Measurements from ENCODE around the gene SHROOM1. TPM values are rescaled to one million over a fixed set of nuclear protein-coding genes. Genes with fewer than 3 reads are reported as not detected.

Gene SHROOM1
- total RNA-seq, 1 experiment from 2014 or later: 0.54 TPM

DNA sequence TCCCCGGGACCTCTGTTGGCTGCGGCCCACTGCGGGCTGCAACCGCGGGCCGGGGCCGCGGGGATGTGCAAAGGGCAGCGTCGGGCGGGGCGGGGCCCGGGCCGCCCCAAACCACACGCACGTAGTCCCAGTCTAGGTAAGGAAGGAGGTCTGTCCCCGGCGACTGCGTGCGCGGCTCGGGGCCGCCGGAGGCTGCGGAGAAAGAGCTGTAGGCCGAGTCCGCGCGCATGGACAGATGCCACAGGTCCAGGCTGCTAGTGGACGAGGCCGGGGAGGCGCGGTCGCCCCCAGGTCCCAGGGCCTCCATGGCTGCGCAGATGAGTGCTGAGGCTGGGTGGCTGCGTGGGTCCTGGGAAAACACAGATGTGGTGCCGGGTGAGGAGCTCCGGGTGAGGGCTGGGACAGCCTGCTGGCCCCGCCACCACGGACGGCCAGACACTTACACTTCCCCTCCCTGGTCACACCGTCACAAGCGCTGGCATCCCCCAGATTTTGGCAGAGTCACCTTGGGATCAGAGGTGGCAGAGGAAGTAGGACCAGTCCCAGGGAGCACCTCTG lies 4.5 kb downstream of the SHROOM1 start:
- H3K27me3 ChIP-seq (replicated peaks; ENCODE audit: insufficient read depth, low read depth, low read length, poor library complexity): peaks cover 9% of the 10 kb centered on the region
- ChIA-PET CTCF (no interaction called here), POLR2A (ENCODE audit: low non-redundant PET) (interaction anchor here (0.6 to 0.7 kb wide), 2 partner anchors 596 to 1932 kb away, joined by 3 read pairs; no protein-coding TSS in a partner anchor)
- no peak for DNase-seq (ENCODE audit: low spot score)
- no peak overlapping the region for H3K4me3 ChIP-seq (ENCODE audit: low read depth, low read length, poor library complexity, severe bottlenecking)
- H3K27ac ChIP-seq (ENCODE audit: low read depth, low read length, poor library complexity, severe bottlenecking): no peak overlapping the region
- H3K36me3 ChIP-seq (ENCODE audit: insufficient read depth, low read length, poor library complexity, severe bottlenecking): no peaks in the 10 kb centered on the region
- BruUV-seq (replicated peaks): no TSS peak
- TF ChIP-seq EZH2 (IDR thresholded peaks at IDR 0.05; ENCODE audit: borderline replicate concordance, low read depth, low read length, poor library complexity, severe bottlenecking): no peak
- TF ChIP-seq, protein P1, sequence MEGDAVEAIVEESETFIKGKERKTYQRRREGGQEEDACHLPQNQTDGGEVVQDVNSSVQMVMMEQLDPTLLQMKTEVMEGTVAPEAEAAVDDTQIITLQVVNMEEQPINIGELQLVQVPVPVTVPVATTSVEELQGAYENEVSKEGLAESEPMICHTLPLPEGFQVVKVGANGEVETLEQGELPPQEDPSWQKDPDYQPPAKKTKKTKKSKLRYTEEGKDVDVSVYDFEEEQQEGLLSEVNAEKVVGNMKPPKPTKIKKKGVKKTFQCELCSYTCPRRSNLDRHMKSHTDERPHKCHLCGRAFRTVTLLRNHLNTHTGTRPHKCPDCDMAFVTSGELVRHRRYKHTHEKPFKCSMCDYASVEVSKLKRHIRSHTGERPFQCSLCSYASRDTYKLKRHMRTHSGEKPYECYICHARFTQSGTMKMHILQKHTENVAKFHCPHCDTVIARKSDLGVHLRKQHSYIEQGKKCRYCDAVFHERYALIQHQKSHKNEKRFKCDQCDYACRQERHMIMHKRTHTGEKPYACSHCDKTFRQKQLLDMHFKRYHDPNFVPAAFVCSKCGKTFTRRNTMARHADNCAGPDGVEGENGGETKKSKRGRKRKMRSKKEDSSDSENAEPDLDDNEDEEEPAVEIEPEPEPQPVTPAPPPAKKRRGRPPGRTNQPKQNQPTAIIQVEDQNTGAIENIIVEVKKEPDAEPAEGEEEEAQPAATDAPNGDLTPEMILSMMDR (conservative IDR thresholded peaks at IDR 0.05; ENCODE audit: low read depth, low read length): no peak
- intact Hi-C loops (cut with micrococcal nuclease; ENCODE audit: unreplicated experiment): no loop called here
- H3K4me1 ChIP-seq (ENCODE audit: insufficient read depth, low read length, poor library complexity, severe bottlenecking): peaks cover 2% of the 10 kb centered on the region
- no peaks in the 10 kb centered on the region for H3K9me3 ChIP-seq (ENCODE audit: low read depth, low read length, poor library complexity, severe bottlenecking)

DNA sequence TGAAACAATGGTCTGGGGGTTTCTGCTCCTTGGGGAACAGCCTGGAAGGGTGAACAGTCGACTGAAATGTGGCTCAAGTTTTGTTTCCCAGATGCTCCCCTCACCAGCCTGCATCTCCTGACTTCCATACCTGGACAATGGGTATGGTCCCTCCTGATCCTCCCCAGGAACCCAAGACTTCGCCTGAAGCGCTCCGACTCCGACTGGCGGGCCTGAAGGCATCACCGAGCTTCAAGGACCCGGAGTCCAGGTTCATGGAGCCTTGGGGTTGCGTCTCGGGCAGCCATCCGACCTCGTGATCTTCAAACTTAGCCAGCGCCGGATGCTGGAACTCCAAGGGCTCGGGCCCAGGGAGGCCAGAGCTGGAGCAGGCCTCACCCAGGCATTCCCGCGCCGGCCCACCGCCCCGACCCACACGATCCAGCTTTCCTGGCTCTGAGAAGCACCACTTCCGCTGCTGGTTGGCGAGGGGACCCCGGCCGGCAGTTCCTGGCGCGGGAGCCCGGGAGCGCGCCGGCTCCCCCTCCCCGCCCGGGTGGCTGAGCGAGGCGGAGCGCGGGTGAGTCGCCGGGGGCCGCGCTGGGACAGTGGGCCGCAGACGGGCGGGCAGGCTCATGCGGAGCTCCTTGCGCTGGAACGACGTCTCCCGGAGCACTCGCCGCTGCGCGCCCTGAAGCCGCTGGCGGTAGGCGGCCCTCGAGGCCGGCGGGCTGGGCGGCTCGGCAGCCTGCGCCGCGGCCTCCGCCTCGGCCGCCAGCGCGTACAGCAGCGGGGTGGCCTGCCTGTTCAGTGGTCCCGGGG lies 5.2 kb downstream of the SHROOM1 start:
- Histone ChIP-seq H3K27ac (ENCODE audit: low read depth, low read length, poor library complexity, severe bottlenecking) (no peak overlapping the region), H3K27me3 (replicated peaks; ENCODE audit: insufficient read depth, low read depth, low read length, poor library complexity) (peaks cover 9% of the 10 kb centered on the region), H3K36me3 (ENCODE audit: insufficient read depth, low read length, poor library complexity, severe bottlenecking) (no peaks in the 10 kb centered on the region), H3K4me1 (ENCODE audit: insufficient read depth, low read length, poor library complexity, severe bottlenecking) (peaks cover 2% of the 10 kb centered on the region), H3K4me3 (ENCODE audit: low read depth, low read length, poor library complexity, severe bottlenecking) (no peak overlapping the region), H3K9me3 (ENCODE audit: low read depth, low read length, poor library complexity, severe bottlenecking) (no peaks in the 10 kb centered on the region)
- intact Hi-C loops (cut with micrococcal nuclease; ENCODE audit: unreplicated experiment): no loop called here
- DNase-seq (ENCODE audit: low spot score): no peak
- no peak for TF ChIP-seq EZH2 (IDR thresholded peaks at IDR 0.05; ENCODE audit: borderline replicate concordance, low read depth, low read length, poor library complexity, severe bottlenecking)
- TF ChIP-seq, protein P1 (conservative IDR thresholded peaks at IDR 0.05; ENCODE audit: low read depth, low read length): no peak
- ChIA-PET POLR2A (ENCODE audit: low non-redundant PET) (no interaction called here), CTCF (no interaction called here)
- BruUV-seq (replicated peaks): no TSS peak

DNA sequence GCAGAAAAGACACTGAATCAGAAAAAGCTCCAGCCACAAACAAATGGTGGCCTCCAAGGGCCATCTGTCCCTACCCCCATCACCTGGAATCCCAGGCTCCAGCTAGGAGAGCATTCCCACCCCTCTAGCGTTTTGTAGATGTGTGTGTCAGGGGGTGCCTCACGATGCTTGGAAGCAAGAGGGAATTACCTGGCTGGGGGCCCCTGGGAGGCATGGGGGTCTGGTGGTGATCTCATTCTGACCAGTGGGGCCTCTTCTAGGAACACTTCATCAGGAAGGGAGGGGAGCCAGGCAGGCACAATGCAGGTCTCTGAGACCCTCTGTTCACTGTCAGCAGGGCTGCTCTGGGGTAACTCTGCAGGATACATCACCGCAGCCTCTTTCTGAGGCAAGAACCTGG lies 6.0 kb downstream of the SHROOM1 start:
- Histone ChIP-seq H3K4me3 (ENCODE audit: low read depth, low read length, poor library complexity, severe bottlenecking) (no peak overlapping the region), H3K27me3 (replicated peaks; ENCODE audit: insufficient read depth, low read depth, low read length, poor library complexity) (peaks cover 6% of the 10 kb centered on the region), H3K36me3 (ENCODE audit: insufficient read depth, low read length, poor library complexity, severe bottlenecking) (no peaks in the 10 kb centered on the region), H3K4me1 (ENCODE audit: insufficient read depth, low read length, poor library complexity, severe bottlenecking) (peaks cover 3% of the 10 kb centered on the region), H3K9me3 (ENCODE audit: low read depth, low read length, poor library complexity, severe bottlenecking) (no peaks in the 10 kb centered on the region), H3K27ac (ENCODE audit: low read depth, low read length, poor library complexity, severe bottlenecking) (no peak overlapping the region)
- ChIA-PET CTCF (no interaction called here), POLR2A (ENCODE audit: low non-redundant PET) (no interaction called here)
- TF ChIP-seq EZH2 (IDR thresholded peaks at IDR 0.05; ENCODE audit: borderline replicate concordance, low read depth, low read length, poor library complexity, severe bottlenecking): no peak
- TF ChIP-seq, protein P1 (conservative IDR thresholded peaks at IDR 0.05; ENCODE audit: low read depth, low read length): no peak
- DNase-seq (ENCODE audit: low spot score): no peak
- no TSS peak for BruUV-seq (replicated peaks)
- intact Hi-C loops (cut with micrococcal nuclease; ENCODE audit: unreplicated experiment): no loop called here
